WTC11 (cell line): ENCODE measurements around the gene OR5K3. TPM values are rescaled to one million over a fixed set of nuclear protein-coding genes. Genes with fewer than 3 reads are reported as not detected.

Source experiments
- ATAC-seq: fragments of 200-7000 bp; cut with Tn5 transposase; 2 replicates; pipeline ENCODE4 v1.10.0; 2021; ENCODE audit warnings: mild to moderate bottlenecking, moderate library complexity
- CTCF ChIA-PET: fragments of 300-600 bp; sonication (Branson Sonifier 250); formaldehyde crosslinking; loops from one replicate; lab custom pipeline; 2021; ENCODE audit warnings: antibody characterized with exemption; lab: Charles Lee
- POLR2A ChIA-PET: fragments of 350-600 bp; sonication (Branson Sonifier 250); formaldehyde crosslinking; loops from one replicate; lab custom pipeline; 2021; ENCODE audit warnings: antibody characterized with exemption; lab: Charles Lee
- DNase-seq: peaks from one replicate; pipeline ENCODE4 v3.0.0; 2021; ENCODE audit warnings: low spot score
- H3K27ac Mint-ChIP-seq: 2 replicates; pipeline ENCODE4 v1.8.0; 2021; ENCODE audit warnings: mixed read lengths
- H3K27me3 Mint-ChIP-seq: 2 replicates; pipeline ENCODE4 v1.8.0; 2021; ENCODE audit warnings: low read depth, mild to moderate bottlenecking, moderate library complexity, mixed read lengths
- H3K36me3 Mint-ChIP-seq: 2 replicates; pipeline ENCODE4 v1.8.0; 2021; ENCODE audit warnings: mixed read lengths
- H3K4me1 Mint-ChIP-seq: 2 replicates; pipeline ENCODE4 v1.8.0; 2022; ENCODE audit warnings: mixed read lengths
- H3K4me3 Mint-ChIP-seq: 2 replicates; pipeline ENCODE4 v1.8.0; 2021; ENCODE audit warnings: mild to moderate bottlenecking, moderate library complexity, mixed read lengths
- H3K9me3 Mint-ChIP-seq: 2 replicates; pipeline ENCODE4 v1.8.0; 2021; ENCODE audit warnings: mixed read lengths
- FOXJ3 ChIP-seq: sonication (generic); formaldehyde crosslinking; IDR thresholded peaks from 2 replicates; pipeline ENCODE4 v1.9.0; 2021; ENCODE audit warnings: missing genetic modification reagents, mild to moderate bottlenecking, borderline replicate concordance
- FOXP1 ChIP-seq: sonication (generic); formaldehyde crosslinking; IDR thresholded peaks from 2 replicates; pipeline ENCODE4 v1.8.0; 2022; ENCODE audit warnings: missing genetic modification reagents, mild to moderate bottlenecking, moderate library complexity, borderline replicate concordance
- GABPB1 ChIP-seq: sonication (generic); formaldehyde crosslinking; IDR thresholded peaks from 2 replicates; pipeline ENCODE4 v1.8.1; 2023; ENCODE audit warnings: mild to moderate bottlenecking, missing genetic modification reagents
- GTF2I ChIP-seq: fragments of 250-450 bp; sonication (Bioruptor Pico); conservative IDR thresholded peaks from 2 replicates; pipeline ENCODE4 v1.4.0; 2021; ENCODE audit warnings: mild to moderate bottlenecking
- HMGA2 ChIP-seq: fragments of 250-450 bp; sonication (Bioruptor Pico); IDR thresholded peaks from 2 replicates; pipeline ENCODE4 v1.4.0; 2021; ENCODE audit warnings: mild to moderate bottlenecking, moderate library complexity
- IRF2 ChIP-seq: sonication (generic); formaldehyde crosslinking; IDR thresholded peaks from 2 replicates; pipeline ENCODE4 v1.8.0; 2022; ENCODE audit warnings: low read depth, missing genetic modification reagents, borderline replicate concordance
- MXD4 ChIP-seq: fragments of 250-450 bp; sonication (Bioruptor Pico); IDR thresholded peaks from 2 replicates; pipeline ENCODE4 v1.8.0; 2021; ENCODE audit warnings: mild to moderate bottlenecking, moderate library complexity, borderline replicate concordance
- NFATC4 ChIP-seq: fragments of 250-450 bp; sonication (Bioruptor Pico); IDR thresholded peaks from 2 replicates; pipeline ENCODE4 v1.9.0; 2021; ENCODE audit warnings: mild to moderate bottlenecking
- NFYB ChIP-seq: sonication (generic); formaldehyde crosslinking; conservative IDR thresholded peaks from 2 replicates; pipeline ENCODE4 v1.8.0; 2022; ENCODE audit warnings: low read depth, missing genetic modification reagents
- SMAD4 ChIP-seq: sonication (generic); formaldehyde crosslinking; IDR thresholded peaks from 2 replicates; pipeline ENCODE4 v1.8.0; 2022; ENCODE audit warnings: mild to moderate bottlenecking, missing genetic modification reagents
- TCF7 ChIP-seq: sonication (generic); formaldehyde crosslinking; IDR thresholded peaks from 2 replicates; pipeline ENCODE4 v1.8.0; 2022; ENCODE audit warnings: mild to moderate bottlenecking, low read depth, missing genetic modification reagents, moderate library complexity
- ZNF317 ChIP-seq: sonication (generic); formaldehyde crosslinking; IDR thresholded peaks from 2 replicates; pipeline ENCODE4 v1.8.1; 2023; ENCODE audit warnings: low read depth, mild to moderate bottlenecking, moderate library complexity, missing genetic modification reagents, borderline replicate concordance
- ZNF396 ChIP-seq: fragments of 250-450 bp; sonication (Bioruptor Pico); IDR thresholded peaks from 2 replicates; pipeline ENCODE4 v1.8.0; 2021; ENCODE audit warnings: mild to moderate bottlenecking, moderate library complexity, borderline replicate concordance
- total RNA-seq: library from RNA; stranded (reverse); gene quantifications from 3 replicates; pipeline ENCODE4 v1.2.3, GENCODE V29; 2021
- TF ChIP-seq, protein P1 (sequence below): sonication (generic); formaldehyde crosslinking; IDR thresholded peaks from 2 replicates; pipeline ENCODE4 v1.8.1; 2023; ENCODE audit warnings: mild to moderate bottlenecking, missing genetic modification reagents, moderate library complexity
- TF ChIP-seq, protein P2 (sequence below): fragments of 250-450 bp; sonication (Bioruptor Pico); IDR thresholded peaks from 2 replicates; pipeline ENCODE4 v1.9.0; 2021; ENCODE audit warnings: mild to moderate bottlenecking
- TF ChIP-seq, protein P3 (sequence below): sonication (generic); formaldehyde crosslinking; IDR thresholded peaks from 2 replicates; pipeline ENCODE4 v1.8.1; 2023; ENCODE audit warnings: mild to moderate bottlenecking, missing genetic modification reagents
- TF ChIP-seq, protein P4 (sequence below): fragments of 250-450 bp; sonication (Bioruptor Pico); IDR thresholded peaks from 2 replicates; pipeline ENCODE4 v1.9.0; 2021; ENCODE audit warnings: moderate library complexity, mild to moderate bottlenecking, inconsistent platforms, borderline replicate concordance
- TF ChIP-seq, protein P5 (sequence below): sonication (generic); formaldehyde crosslinking; IDR thresholded peaks from 2 replicates; pipeline ENCODE4 v1.8.1; 2022; ENCODE audit warnings: low read depth, mild to moderate bottlenecking, moderate library complexity, missing genetic modification reagents, borderline replicate concordance
- TF ChIP-seq, protein P6 (sequence below): sonication (generic); formaldehyde crosslinking; IDR thresholded peaks from 2 replicates; pipeline ENCODE4 v1.8.0; 2023; ENCODE audit warnings: mild to moderate bottlenecking, missing genetic modification reagents
- TF ChIP-seq, protein P7 (sequence below): fragments of 250-450 bp; sonication (Bioruptor Pico); conservative IDR thresholded peaks from 2 replicates; pipeline ENCODE4 v1.9.0; 2021; ENCODE audit warnings: mild to moderate bottlenecking

Gene OR5K3
- total RNA-seq, 1 experiment from 2014 or later, result not detected

DNA sequence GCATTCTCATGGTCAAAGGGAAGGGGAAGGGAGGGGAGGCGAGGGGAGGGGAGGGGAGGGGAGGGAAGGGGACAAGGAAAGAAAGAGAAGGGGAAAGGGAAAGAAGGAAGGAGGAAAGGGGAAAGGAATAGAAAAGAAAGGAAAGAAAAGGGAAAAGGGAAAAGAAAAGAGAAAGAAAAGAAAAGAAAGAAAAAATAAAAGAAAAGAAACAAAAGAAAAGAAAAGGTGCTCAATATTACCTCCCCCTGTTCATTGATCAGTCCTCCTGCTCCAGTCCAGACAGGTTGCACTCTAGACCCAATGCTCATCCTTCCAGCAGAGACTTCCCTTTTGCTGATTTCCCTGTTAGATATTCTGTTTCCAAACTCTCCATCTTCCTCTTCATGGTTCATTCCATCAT, 18.0 kb upstream of the OR5K3 start:
- ChIA-PET CTCF (no interaction called here), POLR2A (no interaction called here)
- Mint-ChIP-seq H3K4me3 (no peak overlapping the region), H3K9me3 (no peaks in the 10 kb centered on the region), H3K36me3 (no peaks in the 10 kb centered on the region), H3K27ac (no peak overlapping the region), H3K4me1 (no peaks in the 10 kb centered on the region), H3K27me3 (no peaks in the 10 kb centered on the region)
- no peak for ATAC-seq
- DNase-seq, result no peak
- TF ChIP-seq HMGA2 (no peak), IRF2 (CRISPR knock-in tag) (no peak), ZNF396 (CRISPR knock-in tag) (no peak), GTF2I (CRISPR knock-in tag) (no peak), FOXJ3 (CRISPR knock-in tag) (no peak), NFATC4 (CRISPR knock-in tag) (no peak), SMAD4 (CRISPR knock-in tag) (no peak), NFYB (CRISPR knock-in tag) (no peak), GABPB1 (no peak), ZNF317 (no peak), TCF7 (CRISPR knock-in tag) (no peak), MXD4 (CRISPR knock-in tag) (no peak), FOXP1 (CRISPR knock-in tag) (no peak)
- TF ChIP-seq, protein P1, sequence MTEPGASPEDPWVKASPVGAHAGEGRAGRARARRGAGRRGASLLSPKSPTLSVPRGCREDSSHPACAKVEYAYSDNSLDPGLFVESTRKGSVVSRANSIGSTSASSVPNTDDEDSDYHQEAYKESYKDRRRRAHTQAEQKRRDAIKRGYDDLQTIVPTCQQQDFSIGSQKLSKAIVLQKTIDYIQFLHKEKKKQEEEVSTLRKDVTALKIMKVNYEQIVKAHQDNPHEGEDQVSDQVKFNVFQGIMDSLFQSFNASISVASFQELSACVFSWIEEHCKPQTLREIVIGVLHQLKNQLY (CRISPR knock-in tag), result no peak
- TF ChIP-seq, protein P2, sequence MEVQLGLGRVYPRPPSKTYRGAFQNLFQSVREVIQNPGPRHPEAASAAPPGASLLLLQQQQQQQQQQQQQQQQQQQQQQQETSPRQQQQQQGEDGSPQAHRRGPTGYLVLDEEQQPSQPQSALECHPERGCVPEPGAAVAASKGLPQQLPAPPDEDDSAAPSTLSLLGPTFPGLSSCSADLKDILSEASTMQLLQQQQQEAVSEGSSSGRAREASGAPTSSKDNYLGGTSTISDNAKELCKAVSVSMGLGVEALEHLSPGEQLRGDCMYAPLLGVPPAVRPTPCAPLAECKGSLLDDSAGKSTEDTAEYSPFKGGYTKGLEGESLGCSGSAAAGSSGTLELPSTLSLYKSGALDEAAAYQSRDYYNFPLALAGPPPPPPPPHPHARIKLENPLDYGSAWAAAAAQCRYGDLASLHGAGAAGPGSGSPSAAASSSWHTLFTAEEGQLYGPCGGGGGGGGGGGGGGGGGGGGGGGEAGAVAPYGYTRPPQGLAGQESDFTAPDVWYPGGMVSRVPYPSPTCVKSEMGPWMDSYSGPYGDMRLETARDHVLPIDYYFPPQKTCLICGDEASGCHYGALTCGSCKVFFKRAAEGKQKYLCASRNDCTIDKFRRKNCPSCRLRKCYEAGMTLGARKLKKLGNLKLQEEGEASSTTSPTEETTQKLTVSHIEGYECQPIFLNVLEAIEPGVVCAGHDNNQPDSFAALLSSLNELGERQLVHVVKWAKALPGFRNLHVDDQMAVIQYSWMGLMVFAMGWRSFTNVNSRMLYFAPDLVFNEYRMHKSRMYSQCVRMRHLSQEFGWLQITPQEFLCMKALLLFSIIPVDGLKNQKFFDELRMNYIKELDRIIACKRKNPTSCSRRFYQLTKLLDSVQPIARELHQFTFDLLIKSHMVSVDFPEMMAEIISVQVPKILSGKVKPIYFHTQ (CRISPR knock-in tag), result no peak
- TF ChIP-seq, protein P3, sequence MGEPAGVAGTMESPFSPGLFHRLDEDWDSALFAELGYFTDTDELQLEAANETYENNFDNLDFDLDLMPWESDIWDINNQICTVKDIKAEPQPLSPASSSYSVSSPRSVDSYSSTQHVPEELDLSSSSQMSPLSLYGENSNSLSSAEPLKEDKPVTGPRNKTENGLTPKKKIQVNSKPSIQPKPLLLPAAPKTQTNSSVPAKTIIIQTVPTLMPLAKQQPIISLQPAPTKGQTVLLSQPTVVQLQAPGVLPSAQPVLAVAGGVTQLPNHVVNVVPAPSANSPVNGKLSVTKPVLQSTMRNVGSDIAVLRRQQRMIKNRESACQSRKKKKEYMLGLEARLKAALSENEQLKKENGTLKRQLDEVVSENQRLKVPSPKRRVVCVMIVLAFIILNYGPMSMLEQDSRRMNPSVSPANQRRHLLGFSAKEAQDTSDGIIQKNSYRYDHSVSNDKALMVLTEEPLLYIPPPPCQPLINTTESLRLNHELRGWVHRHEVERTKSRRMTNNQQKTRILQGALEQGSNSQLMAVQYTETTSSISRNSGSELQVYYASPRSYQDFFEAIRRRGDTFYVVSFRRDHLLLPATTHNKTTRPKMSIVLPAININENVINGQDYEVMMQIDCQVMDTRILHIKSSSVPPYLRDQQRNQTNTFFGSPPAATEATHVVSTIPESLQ (CRISPR knock-in tag), result no peak
- TF ChIP-seq, protein P4, sequence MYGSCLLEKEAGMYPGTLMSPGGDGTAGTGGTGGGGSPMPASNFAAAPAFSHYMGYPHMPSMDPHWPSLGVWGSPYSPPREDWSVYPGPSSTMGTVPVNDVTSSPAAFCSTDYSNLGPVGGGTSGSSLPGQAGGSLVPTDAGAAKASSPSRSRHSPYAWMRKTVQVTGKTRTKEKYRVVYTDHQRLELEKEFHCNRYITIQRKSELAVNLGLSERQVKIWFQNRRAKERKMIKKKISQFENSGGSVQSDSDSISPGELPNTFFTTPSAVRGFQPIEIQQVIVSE (CRISPR knock-in tag), result no peak
- TF ChIP-seq, protein P5, sequence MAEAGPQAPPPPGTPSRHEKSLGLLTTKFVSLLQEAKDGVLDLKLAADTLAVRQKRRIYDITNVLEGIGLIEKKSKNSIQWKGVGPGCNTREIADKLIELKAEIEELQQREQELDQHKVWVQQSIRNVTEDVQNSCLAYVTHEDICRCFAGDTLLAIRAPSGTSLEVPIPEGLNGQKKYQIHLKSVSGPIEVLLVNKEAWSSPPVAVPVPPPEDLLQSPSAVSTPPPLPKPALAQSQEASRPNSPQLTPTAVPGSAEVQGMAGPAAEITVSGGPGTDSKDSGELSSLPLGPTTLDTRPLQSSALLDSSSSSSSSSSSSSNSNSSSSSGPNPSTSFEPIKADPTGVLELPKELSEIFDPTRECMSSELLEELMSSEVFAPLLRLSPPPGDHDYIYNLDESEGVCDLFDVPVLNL (CRISPR knock-in tag), result no peak
- TF ChIP-seq, protein P6, sequence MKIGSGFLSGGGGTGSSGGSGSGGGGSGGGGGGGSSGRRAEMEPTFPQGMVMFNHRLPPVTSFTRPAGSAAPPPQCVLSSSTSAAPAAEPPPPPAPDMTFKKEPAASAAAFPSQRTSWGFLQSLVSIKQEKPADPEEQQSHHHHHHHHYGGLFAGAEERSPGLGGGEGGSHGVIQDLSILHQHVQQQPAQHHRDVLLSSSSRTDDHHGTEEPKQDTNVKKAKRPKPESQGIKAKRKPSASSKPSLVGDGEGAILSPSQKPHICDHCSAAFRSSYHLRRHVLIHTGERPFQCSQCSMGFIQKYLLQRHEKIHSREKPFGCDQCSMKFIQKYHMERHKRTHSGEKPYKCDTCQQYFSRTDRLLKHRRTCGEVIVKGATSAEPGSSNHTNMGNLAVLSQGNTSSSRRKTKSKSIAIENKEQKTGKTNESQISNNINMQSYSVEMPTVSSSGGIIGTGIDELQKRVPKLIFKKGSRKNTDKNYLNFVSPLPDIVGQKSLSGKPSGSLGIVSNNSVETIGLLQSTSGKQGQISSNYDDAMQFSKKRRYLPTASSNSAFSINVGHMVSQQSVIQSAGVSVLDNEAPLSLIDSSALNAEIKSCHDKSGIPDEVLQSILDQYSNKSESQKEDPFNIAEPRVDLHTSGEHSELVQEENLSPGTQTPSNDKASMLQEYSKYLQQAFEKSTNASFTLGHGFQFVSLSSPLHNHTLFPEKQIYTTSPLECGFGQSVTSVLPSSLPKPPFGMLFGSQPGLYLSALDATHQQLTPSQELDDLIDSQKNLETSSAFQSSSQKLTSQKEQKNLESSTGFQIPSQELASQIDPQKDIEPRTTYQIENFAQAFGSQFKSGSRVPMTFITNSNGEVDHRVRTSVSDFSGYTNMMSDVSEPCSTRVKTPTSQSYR, result no peak
- TF ChIP-seq, protein P7, sequence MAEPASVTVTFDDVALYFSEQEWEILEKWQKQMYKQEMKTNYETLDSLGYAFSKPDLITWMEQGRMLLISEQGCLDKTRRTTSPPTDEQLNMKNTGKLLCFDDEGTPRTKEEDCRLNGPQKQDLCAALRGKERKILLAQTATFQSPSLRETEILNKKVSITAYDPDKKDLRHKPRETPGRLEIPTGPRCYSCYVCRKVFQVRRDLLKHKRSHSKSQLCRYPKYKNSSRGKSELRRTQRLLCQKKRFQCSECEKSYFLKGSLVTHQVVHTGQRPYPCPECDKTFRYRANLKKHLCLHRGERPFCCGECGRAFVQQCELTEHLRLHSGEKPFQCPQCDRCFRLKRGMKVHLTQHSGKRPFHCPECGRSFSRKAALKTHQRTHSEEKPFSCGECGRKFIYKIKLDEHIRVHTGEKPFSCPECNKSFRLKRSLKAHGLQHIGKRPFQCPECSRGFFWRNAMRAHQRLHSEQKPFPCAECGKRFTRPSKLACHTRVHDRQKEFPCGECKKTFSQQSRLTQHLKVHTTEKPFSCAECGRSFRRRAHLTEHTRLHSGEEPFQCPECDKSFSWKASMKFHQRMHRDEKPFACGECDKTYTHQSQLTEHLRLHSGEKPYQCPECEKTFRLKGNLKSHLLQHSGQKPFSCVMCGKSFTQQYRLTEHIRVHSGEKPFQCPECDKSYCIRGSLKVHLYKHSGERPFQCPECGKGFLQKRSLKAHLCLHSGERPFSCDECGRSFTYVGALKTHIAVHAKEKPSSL (CRISPR knock-in tag), result no peak
